Subcutaneous adipose tissue (tissue), 4 donors: ENCODE data around the gene SLC39A12. TPM values are rescaled to one million over a fixed set of nuclear protein-coding genes. Genes with fewer than 3 reads are reported as not detected.

Experiments
- total RNA-seq, 4 donors: library from RNA; depleted of rRNA; stranded (reverse); fragments of >200 nt; gene quantifications; one replicate each; pipeline ENCODE4 v1.1.0, GENCODE V29; 2016
- TF ChIP-seq, protein P1 (sequence below): fragments of 450-650 bp; IDR thresholded peaks from one replicate; pipeline ENCODE4 v1.5.1; 2016; ENCODE audit warnings: low read depth, mild to moderate bottlenecking, control low read depth, antibody characterized with exemption, moderate library complexity

Gene SLC39A12
- total RNA-seq, 4 donors from 2014 or later = 0.17 to 0.49 TPM; not detected in 2

DNA sequence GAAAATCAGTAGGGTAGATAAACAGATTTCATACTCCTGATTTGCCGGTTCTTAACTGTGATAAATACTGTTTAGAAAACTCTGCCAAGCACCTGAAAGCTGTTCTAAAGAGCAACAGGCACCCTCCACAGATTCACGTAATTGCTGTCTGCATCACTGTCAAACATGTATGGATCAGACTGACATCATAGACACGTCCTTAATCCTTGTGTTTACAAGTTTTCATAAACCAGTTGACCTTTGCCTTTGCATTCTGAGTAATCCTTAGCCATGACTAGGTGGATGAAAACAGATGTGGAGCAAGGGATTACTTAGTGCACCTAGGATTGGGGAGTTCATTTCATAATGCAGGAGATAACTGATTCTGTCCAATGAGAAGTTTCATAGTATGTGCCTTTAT, 41.6 kb downstream of the SLC39A12 start:
- TF ChIP-seq, protein P1, sequence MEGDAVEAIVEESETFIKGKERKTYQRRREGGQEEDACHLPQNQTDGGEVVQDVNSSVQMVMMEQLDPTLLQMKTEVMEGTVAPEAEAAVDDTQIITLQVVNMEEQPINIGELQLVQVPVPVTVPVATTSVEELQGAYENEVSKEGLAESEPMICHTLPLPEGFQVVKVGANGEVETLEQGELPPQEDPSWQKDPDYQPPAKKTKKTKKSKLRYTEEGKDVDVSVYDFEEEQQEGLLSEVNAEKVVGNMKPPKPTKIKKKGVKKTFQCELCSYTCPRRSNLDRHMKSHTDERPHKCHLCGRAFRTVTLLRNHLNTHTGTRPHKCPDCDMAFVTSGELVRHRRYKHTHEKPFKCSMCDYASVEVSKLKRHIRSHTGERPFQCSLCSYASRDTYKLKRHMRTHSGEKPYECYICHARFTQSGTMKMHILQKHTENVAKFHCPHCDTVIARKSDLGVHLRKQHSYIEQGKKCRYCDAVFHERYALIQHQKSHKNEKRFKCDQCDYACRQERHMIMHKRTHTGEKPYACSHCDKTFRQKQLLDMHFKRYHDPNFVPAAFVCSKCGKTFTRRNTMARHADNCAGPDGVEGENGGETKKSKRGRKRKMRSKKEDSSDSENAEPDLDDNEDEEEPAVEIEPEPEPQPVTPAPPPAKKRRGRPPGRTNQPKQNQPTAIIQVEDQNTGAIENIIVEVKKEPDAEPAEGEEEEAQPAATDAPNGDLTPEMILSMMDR = no peak

DNA sequence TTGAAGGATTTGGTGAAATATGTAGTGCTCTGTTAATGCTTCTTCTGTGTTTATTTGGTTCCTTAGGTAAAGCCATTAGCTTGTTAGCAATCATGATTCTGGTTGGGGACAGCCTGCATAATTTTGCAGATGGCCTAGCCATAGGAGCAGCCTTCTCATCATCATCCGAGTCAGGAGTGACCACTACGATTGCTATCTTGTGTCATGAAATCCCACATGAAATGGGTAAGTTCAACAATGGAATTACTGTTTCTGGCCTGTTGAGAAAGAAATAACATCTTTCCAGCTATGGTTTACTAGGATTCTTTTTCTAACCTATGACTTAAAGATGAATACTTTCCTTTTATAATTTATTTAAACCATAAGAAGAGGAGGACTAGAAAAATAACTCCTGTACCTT, 48.9 kb downstream of the SLC39A12 start:
- TF ChIP-seq, protein P1 = no peak

DNA sequence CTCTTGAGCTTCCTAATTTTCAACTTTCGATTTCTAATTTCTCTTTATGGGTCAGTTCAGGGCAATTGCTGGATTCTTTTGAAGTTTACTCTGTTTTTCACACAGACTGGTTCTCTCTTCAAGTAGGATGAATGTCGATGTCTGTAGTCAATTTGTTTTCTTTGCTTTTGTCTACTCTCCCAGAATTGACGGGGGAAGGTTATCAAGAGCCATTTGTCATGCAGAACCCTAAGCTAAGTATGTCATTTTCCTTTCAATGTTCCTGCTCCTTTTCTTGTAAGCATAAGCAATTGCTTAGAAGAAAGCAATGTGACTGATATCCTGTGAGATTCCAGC, 53.7 kb downstream of the SLC39A12 start:
- TF ChIP-seq, protein P1 = no peak

DNA sequence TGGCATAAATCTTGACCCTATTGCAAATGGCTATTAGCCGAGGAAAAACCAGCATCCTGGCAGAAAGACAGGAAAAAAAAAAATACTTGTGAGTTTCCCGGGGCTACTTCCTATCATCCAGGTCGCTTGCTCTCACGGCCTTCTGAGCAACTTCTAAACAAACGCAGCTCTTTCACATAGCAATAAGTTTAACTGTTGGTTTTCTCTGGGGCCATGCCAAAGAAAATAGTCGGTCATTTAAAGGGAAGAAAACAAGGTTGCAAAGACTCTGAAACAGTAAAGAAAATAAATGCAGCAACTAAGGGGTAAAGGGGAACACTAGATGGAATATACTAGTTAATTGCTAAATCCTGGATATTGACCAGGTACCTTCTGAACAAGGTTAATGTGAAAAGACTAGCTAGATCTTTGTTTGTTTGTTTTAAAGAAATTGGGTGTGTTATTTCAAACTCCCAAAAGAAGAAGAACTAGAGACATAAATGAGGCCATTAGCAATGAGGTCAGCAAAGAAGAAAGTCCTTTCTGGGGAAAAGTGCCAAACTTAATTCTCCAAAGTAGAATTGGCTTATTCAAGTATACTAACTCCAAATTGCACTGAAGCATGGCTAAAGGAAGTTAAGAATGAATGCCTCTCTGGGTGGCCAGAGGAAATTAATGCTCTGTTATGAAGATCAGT, 54.2 kb downstream of the SLC39A12 start:
- TF ChIP-seq, protein P1 = no peak

DNA sequence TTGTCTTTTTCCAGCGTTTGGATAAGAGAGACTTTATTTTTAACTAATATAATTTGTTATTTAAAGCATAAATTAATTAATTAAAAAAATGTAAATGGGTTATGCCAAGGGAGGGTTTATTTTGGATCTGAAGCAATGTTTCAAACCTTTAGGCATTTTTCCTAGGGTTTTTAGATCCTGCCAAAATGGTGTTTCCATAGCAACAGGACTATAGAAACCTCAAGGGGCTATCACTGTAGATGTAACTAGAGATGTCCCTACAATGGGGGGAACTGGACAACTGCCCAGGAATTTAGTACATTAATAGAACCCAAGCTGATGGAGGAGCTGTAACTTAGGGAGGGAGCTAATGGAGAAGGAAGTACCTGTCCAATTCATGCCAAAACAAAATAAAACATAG, 57.3 kb downstream of the SLC39A12 start:
- TF ChIP-seq, protein P1 = no peak

DNA sequence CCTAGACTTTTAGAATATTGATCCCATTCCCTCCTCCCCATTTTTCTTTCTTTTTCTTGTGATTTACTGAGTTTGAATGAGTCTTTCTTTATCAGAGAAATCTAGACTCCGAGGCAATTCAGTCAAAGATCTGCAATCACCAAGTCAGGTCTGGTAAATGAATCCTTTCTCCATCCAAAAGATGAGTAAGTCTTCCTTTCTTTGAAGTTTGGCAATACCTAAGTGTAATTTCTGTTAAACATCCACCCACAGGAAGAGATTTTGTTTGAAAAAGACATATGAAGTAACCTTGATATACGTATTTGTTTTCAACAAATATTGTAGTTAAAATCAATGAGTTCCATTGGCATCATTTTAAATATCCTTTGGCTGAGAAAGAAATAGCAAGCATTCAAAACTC, 58.3 kb downstream of the SLC39A12 start:
- TF ChIP-seq, protein P1 = no peak

DNA sequence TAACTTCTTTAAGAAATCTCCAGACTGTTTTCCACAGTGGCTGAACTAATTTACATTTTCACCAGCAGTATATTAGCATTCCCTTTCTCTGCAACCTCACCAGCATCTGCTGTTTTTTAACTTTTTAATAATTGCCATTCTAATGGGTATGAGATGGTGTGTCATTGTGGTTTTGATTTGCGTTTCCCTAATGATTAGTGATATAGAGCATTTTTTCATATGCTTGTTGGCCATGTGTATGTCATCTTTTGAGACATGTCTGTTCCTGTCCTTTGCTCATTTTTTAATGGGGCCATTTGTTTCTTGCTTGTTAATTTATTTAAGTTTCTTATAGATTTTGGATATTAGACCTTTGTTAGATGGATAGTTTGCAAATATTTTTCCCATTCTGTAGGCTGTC, 68.8 kb downstream of the SLC39A12 start:
- TF ChIP-seq, protein P1 = no peak
